ENCODE results near the gene WFIKKN1.

WFIKKN1 gene

DNA sequence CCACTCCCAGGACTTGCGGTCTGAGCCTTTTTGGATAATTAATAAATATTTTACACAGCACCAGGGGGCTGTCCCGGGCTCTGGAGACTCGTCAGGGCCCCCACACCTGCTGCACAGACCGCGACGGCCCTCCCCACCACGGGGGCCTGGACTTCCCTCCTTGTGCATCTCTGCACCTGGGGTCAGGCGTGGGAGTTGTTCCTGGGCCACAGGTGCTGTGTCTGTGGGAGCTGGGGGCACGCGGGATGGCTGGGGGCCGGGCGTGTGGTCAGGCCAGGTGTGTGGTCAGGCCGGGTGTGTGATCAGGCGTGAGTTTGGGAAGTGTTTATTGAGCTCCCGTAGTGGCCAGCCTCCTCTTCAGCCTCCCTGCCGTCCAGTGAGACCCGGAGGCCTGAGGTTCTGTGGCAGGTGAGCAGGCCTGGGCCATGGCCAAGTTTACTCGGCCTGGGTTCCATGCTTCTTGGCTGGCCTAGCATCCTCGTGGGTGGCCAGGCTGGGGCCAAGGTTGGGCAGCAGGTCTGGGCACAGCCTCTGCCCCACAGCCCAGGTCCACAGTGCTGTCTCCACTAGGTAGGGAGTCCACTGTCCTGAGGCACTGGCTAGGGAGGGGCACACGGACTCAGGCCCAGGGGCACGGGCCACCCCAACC is 47.5 kb downstream of the WFIKKN1 start:
- H3K4me3 Mint-ChIP-seq, result peak overlapping the region in 1 of 2 donors; percentile 44
- H3K9me3 Mint-ChIP-seq, result no peaks in the 10 kb centered on the region
- H3K4me1 Mint-ChIP-seq, result peaks cover 31 to 46% of the 10 kb centered on the region in 2 donors
- H3K27ac Mint-ChIP-seq, result no peak overlapping the region
- H3K27me3 Mint-ChIP-seq, result peaks cover 13 to 25% of the 10 kb centered on the region in 2 donors
- peaks cover 22 to 36% of the 10 kb centered on the region in 2 donors for H3K36me3 Mint-ChIP-seq
- DNase-seq (no peak), ATAC-seq (replicated peaks) (no peak)

DNA sequence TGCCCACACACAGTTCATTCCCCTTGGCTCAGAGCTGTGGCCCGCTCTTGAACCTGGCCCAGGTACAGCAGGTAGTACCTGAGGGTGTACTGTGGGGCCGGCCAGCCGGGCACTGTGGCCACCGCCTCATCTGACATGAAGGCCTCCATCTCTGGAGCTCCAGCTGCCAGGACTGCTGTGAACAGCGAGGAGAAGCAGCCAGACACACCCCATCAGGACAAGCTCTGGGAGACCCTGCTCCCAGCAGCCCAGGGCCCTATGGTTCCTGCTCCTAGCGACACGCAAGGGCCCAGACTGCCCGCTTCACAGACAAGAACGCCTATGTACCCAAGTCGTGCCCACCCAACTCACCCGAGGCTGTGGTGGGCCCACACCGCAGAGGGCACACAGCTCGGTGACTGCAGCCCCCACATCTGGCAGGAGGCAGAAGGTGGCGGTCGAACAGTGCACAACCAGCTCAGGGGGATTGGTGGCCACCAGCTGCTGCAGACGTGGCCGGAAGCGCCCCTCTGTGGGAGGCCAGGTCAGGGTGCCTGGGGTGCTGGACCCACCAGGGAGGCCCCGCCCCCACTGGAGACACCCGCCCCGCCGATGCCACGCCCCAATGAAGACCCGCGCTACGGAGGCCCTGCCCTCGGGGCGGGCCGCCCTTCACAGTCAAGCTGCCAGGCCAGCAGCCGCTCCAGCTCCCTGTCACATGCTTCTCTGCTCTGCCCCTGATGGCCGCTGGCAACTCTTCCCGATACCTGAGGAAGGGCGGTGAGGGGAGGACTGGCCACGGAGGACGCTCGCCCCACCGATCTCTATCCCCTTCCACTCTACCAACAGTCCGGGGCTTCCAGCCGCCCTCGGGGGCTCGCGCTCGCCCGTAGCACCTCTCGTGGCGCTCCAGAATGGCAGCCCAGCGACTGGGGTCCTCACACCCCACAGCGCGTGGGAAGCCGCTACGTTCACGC is 48.4 kb downstream of the WFIKKN1 start:
- Mint-ChIP-seq H3K27ac (peak overlapping the region; percentile 82), H3K4me1 (peaks cover 34 to 51% of the 10 kb centered on the region in 2 donors), H3K27me3 (peaks cover 13 to 25% of the 10 kb centered on the region in 2 donors), H3K36me3 (peaks cover 22 to 35% of the 10 kb centered on the region in 2 donors), H3K9me3 (no peaks in the 10 kb centered on the region), H3K4me3 (peak overlapping the region; percentile 88 to 91)
- DNase-seq, result peak; percentile 30
- ATAC-seq (replicated peaks), result peak; percentile 12 to 15

DNA sequence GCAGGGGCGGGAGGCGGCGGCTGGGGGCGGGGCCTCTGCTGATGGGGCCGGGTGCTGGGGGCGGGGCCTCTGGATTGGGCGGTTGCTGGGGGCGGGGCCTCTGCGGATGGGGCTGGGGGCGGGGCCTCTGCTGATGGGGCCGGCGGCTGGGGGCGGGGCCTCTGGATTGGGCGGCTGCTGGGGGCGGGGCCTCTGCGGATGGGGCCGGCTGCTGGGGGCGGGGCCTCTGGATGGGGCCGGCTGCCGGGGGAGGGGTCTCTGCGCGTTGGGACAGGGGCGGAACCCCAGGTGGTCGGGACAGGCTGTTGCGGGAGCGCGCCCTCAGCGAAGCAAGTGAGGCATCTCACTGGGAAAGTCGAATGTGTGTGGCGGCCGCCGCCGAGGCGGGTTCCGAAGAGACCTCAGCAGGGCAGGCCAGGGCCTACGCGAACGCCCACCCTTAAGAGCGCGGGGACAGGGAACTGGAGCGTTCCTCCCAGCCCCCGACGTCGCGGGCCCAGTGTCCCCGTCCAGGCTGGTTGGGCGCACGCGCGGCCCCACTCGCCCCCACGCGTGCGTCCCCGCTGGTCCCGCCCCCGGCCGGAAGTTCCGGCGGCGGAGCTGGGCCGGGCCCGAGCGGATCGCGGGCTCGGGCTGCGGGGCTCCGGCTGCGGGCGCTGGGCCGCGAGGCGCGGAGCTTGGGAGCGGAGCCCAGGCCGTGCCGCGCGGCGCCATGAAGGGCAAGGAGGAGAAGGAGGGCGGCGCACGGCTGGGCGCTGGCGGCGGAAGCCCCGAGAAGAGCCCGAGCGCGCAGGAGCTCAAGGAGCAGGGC is 49.2 kb downstream of the WFIKKN1 start, which contains the start of gene STUB1:
STUB1 (plus strand) TSS at position 597 of the 811 bp plus-strand sequence; CDS start at position 713, 116 bp downstream.
- peak; percentile 83 for DNase-seq
- Mint-ChIP-seq H3K36me3 (peaks cover 21 to 36% of the 10 kb centered on the region in 2 donors), H3K27ac (peak within 1 kb of the TSS; percentile 94), H3K27me3 (peaks cover 10 to 21% of the 10 kb centered on the region in 2 donors), H3K9me3 (no peaks in the 10 kb centered on the region), H3K4me3 (peak within 1 kb of the TSS; percentile 89 to 91), H3K4me1 (peaks cover 33 to 55% of the 10 kb centered on the region in 2 donors)
- peak; percentile 53 to 64 for ATAC-seq (replicated peaks)

DNA sequence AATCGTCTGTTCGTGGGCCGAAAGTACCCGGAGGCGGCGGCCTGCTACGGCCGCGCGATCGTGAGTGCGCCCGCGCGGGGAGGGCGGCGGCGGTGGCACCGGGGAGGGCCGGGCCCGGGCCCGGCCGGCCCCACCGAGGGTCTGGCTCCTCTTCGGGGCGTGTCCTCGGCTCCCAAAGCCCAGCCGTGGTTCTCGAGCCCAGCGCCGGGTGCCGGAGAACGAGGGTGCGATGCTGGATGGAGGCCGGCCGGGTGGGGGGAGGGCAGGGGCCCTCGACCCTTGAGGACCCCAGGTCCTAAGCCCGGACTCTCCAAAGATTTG is 49.8 kb downstream of the WFIKKN1 start:
- H3K9me3 Mint-ChIP-seq, result no peaks in the 10 kb centered on the region
- DNase-seq (no peak), ATAC-seq (replicated peaks) (no peak)
- peaks cover 21 to 37% of the 10 kb centered on the region in 2 donors for H3K36me3 Mint-ChIP-seq
- peaks cover 29 to 52% of the 10 kb centered on the region in 2 donors for H3K4me1 Mint-ChIP-seq
- peak overlapping the region; percentile 89 to 91 for H3K4me3 Mint-ChIP-seq
- peaks cover 6 to 16% of the 10 kb centered on the region in 2 donors for H3K27me3 Mint-ChIP-seq
- H3K27ac Mint-ChIP-seq, result no peak overlapping the region

DNA sequence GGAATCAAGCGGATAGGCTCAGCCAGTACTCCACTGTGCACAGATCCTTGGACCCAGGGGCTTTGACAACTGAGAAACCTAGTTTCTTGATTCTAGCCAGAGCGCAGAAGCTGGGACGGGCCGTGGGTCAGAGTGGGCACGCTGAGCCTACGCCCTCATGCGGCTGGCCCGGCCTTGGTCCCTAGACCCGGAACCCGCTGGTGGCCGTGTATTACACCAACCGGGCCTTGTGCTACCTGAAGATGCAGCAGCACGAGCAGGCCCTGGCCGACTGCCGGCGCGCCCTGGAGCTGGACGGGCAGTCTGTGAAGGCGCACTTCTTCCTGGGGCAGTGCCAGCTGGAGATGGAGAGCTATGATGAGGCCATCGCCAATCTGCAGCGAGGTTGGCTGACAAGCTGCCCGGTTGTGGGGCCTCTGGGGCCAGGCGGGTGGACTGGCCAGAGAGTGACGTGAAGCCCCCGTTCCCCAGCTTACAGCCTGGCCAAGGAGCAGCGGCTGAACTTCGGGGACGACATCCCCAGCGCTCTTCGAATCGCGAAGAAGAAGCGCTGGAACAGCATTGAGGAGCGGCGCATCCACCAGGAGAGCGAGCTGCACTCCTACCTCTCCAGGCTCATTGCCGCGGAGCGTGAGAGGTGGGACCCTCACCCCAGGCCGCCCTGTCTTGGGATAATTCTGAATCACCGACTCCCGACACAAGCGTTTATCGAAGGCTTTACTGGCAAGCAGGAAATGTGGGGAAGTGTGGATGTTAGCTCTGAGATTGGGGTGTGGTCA is 50.4 kb downstream of the WFIKKN1 start:
- peak overlapping the region; percentile 79 for H3K27ac Mint-ChIP-seq
- peak overlapping the region; percentile 78 to 91 for H3K4me3 Mint-ChIP-seq
- peaks cover 6 to 16% of the 10 kb centered on the region in 2 donors for H3K27me3 Mint-ChIP-seq
- peaks cover 21 to 43% of the 10 kb centered on the region in 2 donors for H3K36me3 Mint-ChIP-seq
- H3K4me1 Mint-ChIP-seq, result peaks cover 30 to 58% of the 10 kb centered on the region in 2 donors
- DNase-seq, result no peak
- H3K9me3 Mint-ChIP-seq, result no peaks in the 10 kb centered on the region
- no peak for ATAC-seq (replicated peaks)

DNA sequence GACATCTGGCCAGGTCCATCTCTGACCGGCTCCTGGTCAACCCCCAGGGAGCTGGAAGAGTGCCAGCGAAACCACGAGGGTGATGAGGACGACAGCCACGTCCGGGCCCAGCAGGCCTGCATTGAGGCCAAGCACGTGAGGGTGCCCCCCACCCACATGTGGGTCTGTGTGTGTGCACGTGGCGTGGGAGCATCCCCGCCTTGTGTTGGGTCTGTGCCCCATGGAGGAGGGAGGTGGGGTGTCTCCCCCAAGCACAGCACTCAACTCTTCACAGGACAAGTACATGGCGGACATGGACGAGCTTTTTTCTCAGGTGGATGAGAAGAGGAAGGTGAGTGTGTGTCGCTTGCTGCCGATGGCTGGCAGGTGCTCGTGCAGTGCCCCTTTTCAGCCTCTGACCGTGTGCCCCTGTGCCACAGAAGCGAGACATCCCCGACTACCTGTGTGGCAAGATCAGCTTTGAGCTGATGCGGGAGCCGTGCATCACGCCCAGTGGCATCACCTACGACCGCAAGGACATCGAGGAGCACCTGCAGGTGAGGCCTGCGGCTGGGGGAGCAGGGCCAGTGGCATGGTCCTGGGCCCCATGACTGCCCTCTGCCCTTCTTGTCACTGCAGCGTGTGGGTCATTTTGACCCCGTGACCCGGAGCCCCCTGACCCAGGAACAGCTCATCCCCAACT is 51.1 kb downstream of the WFIKKN1 start:
- Mint-ChIP-seq H3K4me1 (peaks cover 29 to 60% of the 10 kb centered on the region in 2 donors), H3K27me3 (peaks cover 2 to 13% of the 10 kb centered on the region in 2 donors), H3K36me3 (peaks cover 21 to 47% of the 10 kb centered on the region in 2 donors), H3K27ac (peak overlapping the region; percentile 79), H3K4me3 (peak overlapping the region; percentile 78 to 91), H3K9me3 (no peaks in the 10 kb centered on the region)
- DNase-seq, result no peak
- no peak for ATAC-seq (replicated peaks)

DNA sequence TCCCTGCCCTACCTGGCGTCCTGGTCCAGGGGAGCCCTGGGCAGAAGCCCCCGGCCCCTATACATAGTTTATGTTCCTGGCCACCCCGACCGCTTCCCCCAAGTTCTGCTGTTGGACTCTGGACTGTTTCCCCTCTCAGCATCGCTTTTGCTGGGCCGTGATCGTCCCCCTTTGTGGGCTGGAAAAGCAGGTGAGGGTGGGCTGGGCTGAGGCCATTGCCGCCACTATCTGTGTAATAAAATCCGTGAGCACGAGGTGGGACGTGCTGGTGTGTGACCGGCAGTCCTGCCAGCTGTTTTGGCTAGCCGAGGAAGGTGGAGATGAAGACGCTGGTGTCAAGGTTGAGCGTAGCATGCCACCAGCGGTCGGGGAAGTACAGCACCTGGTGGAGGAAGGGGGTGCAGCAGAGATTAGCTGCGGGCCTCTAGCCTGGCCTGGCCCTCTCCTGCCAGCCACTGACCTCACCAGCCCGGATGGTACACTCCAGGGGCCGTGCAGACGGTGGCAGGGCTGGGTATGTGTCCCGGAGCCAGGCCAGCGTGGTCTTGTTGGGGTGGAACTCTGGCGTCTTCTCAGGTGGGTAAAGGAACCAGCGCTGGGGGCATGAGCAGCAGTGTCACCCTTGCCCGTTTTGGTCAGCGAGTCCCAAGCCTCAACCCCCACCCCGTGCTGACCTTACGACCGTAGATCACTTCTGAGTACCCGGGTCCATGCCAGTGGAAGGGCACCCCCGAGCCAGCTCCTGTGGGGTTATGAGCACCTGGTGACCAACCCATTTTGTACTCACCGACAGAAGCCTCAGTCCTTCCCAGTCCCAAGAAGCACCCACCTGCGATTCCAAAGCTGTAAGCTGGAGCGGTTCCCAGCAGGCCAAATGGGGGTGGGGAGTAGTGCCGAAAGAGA is 52.0 kb downstream of the WFIKKN1 start:
- ATAC-seq (replicated peaks) (no peak), DNase-seq (no peak)
- peak overlapping the region; percentile 85 to 91 for H3K4me3 Mint-ChIP-seq
- H3K9me3 Mint-ChIP-seq, result no peaks in the 10 kb centered on the region
- peaks cover 23 to 47% of the 10 kb centered on the region in 2 donors for H3K36me3 Mint-ChIP-seq
- H3K27me3 Mint-ChIP-seq, result peaks cover 0 to 4% of the 10 kb centered on the region in 2 donors
- peaks cover 27 to 60% of the 10 kb centered on the region in 2 donors for H3K4me1 Mint-ChIP-seq
- H3K27ac Mint-ChIP-seq, result peak overlapping the region; percentile 54

DNA sequence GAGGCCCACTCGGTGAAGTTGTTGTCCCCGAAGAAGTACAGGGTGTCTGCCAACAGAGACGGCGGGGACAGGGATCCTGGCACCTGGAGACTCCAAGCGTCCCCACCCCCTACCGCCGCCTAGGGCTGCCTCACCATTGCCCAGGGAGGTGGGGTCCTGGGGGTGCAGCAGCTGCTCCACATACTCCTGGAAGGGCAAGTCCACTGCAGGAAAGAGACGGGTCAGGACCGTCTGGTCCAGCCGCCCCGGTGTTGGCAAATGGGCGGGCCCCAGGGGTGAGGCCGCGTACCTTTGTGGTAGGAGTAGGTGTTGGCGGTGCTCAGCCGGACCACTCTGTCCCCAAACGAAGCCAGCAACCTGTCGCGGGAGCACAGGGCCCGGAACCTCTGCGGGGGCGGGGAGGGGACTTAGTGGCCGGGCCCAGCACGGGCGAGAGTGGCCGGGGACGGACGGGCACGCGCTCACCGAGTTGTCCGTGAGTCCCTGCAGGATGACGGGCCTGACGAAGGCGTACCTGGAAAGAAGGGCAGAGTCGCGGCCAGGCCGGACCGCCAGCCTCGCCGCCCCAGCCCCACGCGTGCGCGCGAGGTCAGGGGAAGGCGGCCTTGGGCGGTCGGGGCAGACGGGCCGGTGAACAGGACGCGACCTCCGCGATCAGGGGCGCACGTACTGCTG is 52.7 kb downstream of the WFIKKN1 start:
- Mint-ChIP-seq H3K9me3 (no peaks in the 10 kb centered on the region), H3K4me3 (peak overlapping the region; percentile 85 to 91), H3K27me3 (no peaks in the 10 kb centered on the region), H3K36me3 (peaks cover 23 to 47% of the 10 kb centered on the region in 2 donors), H3K27ac (peak overlapping the region; percentile 92), H3K4me1 (peaks cover 26 to 66% of the 10 kb centered on the region in 2 donors)
- no peak for ATAC-seq (replicated peaks)
- no peak for DNase-seq

Data from stimulated activated naive B cell treated with anti-CD40 and anti-IgM and Interleukin-4, amounts not matched to agents 10 μg/mL and 1 μg/mL and 100 μg/mL, for 72 hours (primary cell).